Astrocyte of the cerebellum (primary cell): ENCODE data around the gene SEL1L2.

Source experiments
- DNase-seq: peaks from one replicate; pipeline ENCODE4 v3.0.0-alpha.2; 2011; ENCODE audit warnings: low read depth
- H3K4me3 ChIP-seq: 2 replicates; pipeline ENCODE4 v1.5.1; 2011; ENCODE audit warnings: mild to moderate bottlenecking, low read depth, low read length, moderate library complexity
- in situ Hi-C: cut with HindIII; loops from 2 replicates; pipeline ENCODE4 v1.10.0; 2017; ENCODE audit warnings: low sequenced_read_pairs
- TF ChIP-seq, protein P1 (sequence below): IDR thresholded peaks from 2 replicates; pipeline ENCODE4 v1.5.1; 2012; ENCODE audit warnings: low read length, low read depth, moderate library complexity, mild to moderate bottlenecking; ENCODE audit errors: missing control alignments

SEL1L2 gene

DNA sequence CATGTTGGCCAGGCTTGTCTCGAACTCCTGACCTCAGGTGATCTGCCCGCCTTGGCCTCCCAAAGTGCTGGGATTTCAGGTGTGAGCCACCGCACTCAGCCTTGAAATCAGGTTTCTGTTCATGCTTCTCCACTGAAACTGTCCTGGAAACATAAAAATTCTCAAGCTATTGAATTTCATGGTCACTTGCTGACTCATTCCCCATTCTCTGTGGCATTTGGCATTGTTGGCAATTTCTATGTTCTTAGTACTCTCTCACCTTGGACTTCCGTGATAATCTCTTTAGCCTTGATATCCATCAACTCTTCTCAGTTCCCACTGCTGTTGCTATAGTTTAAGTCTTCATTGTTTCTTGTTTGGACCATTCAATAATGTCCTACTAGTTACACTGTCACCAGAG, 6.2 kb downstream of the SEL1L2 start:
- no peak for DNase-seq
- in situ Hi-C loops = no loop called here
- no peak overlapping the region for H3K4me3 ChIP-seq
- TF ChIP-seq, protein P1, sequence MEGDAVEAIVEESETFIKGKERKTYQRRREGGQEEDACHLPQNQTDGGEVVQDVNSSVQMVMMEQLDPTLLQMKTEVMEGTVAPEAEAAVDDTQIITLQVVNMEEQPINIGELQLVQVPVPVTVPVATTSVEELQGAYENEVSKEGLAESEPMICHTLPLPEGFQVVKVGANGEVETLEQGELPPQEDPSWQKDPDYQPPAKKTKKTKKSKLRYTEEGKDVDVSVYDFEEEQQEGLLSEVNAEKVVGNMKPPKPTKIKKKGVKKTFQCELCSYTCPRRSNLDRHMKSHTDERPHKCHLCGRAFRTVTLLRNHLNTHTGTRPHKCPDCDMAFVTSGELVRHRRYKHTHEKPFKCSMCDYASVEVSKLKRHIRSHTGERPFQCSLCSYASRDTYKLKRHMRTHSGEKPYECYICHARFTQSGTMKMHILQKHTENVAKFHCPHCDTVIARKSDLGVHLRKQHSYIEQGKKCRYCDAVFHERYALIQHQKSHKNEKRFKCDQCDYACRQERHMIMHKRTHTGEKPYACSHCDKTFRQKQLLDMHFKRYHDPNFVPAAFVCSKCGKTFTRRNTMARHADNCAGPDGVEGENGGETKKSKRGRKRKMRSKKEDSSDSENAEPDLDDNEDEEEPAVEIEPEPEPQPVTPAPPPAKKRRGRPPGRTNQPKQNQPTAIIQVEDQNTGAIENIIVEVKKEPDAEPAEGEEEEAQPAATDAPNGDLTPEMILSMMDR = no peak

DNA sequence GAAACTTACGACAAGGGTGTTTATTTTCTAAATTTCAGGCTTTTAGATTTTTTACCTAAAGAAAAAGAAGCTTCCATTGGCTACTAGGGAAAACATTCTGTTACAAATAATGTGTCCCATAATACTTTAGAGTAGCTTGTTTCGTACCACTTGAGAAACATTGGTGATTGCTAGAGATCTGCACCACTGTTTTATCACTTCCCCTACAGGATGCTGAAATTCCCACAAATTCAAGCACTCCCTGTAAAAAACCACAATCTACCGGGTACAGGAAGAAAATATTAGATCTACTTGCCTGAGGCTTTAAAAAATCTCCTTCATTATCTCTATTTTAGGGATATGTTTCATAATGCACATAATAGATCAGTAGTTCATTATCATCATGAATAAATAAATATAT, 29.9 kb downstream of the SEL1L2 start:
- no peak for DNase-seq
- in situ Hi-C loops = loop anchor here (5.0 kb wide), 1 partner anchor 93 kb away; no protein-coding TSS in a partner anchor
- no peak overlapping the region for H3K4me3 ChIP-seq
- TF ChIP-seq, protein P1 = no peak

DNA sequence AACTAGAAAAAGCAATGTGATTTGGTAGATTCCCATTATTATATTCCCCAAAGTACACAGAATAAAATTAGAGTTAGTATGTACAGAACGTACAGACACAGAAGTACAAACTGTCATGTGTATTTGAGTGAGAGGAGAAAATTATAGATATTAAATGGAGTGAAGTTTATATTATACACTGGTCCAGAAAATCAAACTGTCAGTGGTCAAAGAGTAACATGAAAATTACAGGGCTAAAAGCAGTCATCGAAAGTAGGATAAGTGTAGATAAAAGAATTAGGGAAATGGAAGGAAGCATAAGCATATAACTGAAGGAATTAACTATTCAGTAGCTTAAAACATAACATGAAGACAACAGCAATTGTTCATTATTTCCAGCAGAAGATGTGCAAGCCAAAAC, 30.3 kb downstream of the SEL1L2 start:
- DNase-seq = no peak
- in situ Hi-C loops = loop anchor here (5.0 kb wide), 1 partner anchor 93 kb away; no protein-coding TSS in a partner anchor
- no peak overlapping the region for H3K4me3 ChIP-seq
- TF ChIP-seq, protein P1 = no peak

DNA sequence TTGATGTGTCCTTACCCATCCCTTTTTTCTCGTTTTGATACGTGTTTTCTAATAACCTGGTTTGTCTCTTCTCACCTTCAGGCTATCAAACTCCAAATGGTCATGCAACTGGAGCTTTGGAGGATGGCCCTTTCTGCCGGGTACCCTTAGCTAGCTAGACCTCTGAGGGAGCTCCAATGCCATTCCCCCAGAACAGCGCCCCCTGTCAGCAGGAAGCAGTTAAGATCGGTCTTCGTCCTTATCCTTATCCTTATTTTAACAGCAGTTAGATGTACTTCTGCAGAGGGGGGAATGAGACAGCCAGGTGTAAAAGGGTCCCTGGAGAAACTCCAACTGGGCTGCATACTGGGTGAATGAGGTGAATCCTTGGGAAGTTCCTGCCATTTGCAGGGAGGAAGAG, 37.2 kb downstream of the SEL1L2 start:
- TF ChIP-seq, protein P1 = no peak

DNA sequence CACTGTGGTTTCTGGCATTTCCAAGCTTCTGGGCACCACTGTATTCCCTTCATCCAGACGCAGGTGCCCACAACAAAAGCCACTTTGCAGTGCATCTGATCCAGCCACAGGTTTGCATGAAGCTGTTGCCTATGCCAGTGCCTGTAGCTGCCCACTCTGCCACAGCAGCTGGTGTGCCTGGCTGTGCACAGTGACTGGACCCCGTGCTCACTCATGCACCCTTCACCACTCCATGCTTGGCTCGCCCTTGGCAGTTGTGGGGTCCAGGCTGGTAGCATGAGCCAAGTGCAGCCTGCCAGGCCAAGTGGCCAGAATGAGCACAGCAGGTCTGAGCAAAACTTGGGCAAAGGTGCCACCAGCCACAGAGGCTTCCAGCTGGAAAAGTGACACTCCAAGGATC, 42.7 kb downstream of the SEL1L2 start:
- no peak overlapping the region for H3K4me3 ChIP-seq
- in situ Hi-C loops = no loop called here
- TF ChIP-seq, protein P1 = no peak
- no peak for DNase-seq

More for the DNA sequence above, 37.2 kb downstream of the SEL1L2 start:
- DNase-seq = no peak
- in situ Hi-C loops = no loop called here
- no peak overlapping the region for H3K4me3 ChIP-seq

DNA sequence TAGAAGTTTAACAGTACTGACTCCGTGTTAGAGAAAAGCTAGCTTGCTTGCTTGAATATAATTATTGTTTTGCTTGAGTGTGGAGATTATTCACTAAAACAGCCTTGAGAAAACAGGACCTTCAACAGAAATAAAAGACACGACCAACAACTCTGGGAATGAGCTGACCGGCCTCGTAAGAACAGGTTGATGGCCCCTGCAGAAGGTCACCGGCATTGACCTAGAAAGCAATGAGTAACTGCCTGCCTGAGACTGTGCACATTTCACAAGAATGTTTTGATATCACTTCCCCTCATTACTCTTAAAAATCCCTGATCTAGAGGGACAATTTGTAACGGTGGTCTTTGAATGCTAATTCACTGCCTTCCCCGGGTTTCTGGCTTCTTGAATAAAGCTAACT, 49.4 kb downstream of the SEL1L2 start:
- H3K4me3 ChIP-seq = no peak overlapping the region
- in situ Hi-C loops = no loop called here
- DNase-seq = no peak
- TF ChIP-seq, protein P1 = no peak
